Fibroblast of gingiva (primary cell): Measurements from ENCODE around the gene GGT6.

ENCODE experiments used
- DNase-seq: peaks from one replicate; pipeline ENCODE4 v3.0.0-alpha.2; 2011; ENCODE audit warnings: low read depth

The GGT6 gene

GRCh38 chr17:4520060-4520893, 40.1 kb downstream of the GGT6 start:
- DNase-seq, result no peak

GRCh38 chr17:4519361-4519788, 41.0 kb downstream of the GGT6 start:
- DNase-seq, result no peak

GRCh38 chr17:4518901-4519300, 41.5 kb downstream of the GGT6 start:
- no peak for DNase-seq

- no peak for DNase-seq
These were observed 43.6 kb downstream of the GGT6 start for GRCh38 chr17:4516735-4517134.

GRCh38 chr17:4515501-4515900, 44.9 kb downstream of the GGT6 start:
- DNase-seq, result no peak

- no peak for DNase-seq
These were observed 45.6 kb downstream of the GGT6 start for GRCh38 chr17:4514779-4515178.

GRCh38 chr17:4514206-4514605, 46.2 kb downstream of the GGT6 start:
- no peak for DNase-seq

- no peak for DNase-seq
These were observed 47.0 kb downstream of the GGT6 start for GRCh38 chr17:4513113-4514032.

- no peak for DNase-seq
These were observed 47.9 kb downstream of the GGT6 start for GRCh38 chr17:4512156-4513112.

GRCh38 chr17:4511199-4511932, 49.0 kb downstream of the GGT6 start:
- DNase-seq, result no peak

GRCh38 chr17:4510618-4510941, 49.8 kb downstream of the GGT6 start:
- no peak for DNase-seq

- no peak for DNase-seq
These were observed 50.3 kb downstream of the GGT6 start for GRCh38 chr17:4509923-4510617.

GRCh38 chr17:4509401-4509800, 51.0 kb downstream of the GGT6 start:
- DNase-seq, result no peak

GRCh38 chr17:4508207-4508606, 52.2 kb downstream of the GGT6 start:
- no peak for DNase-seq

- DNase-seq, result no peak
These were observed 52.8 kb downstream of the GGT6 start for GRCh38 chr17:4507361-4508111.
